NT2/D1 (cell line): ENCODE results near the gene PKP1.

Source experiments
- SUZ12 ChIP-seq: IDR thresholded peaks from 2 replicates; pipeline ENCODE4 v1.6.1; 2011; ENCODE audit not compliant: insufficient read length, insufficient read depth; ENCODE audit errors: extremely low read depth
- ZNF274 ChIP-seq: IDR thresholded peaks from 2 replicates; pipeline ENCODE4 v1.6.1; 2011; ENCODE audit warnings: mild to moderate bottlenecking, low read depth, low read length

GRCh38 chr1:201329286-201329685 lies 46.0 kb downstream of the PKP1 start:
- TF ChIP-seq ZNF274 (no peak), SUZ12 (no peak)
